Omental fat pad (tissue), 4 donors: Measurements from ENCODE around the gene FGF11. TPM values are rescaled to one million over a fixed set of nuclear protein-coding genes. Genes with fewer than 3 reads are reported as not detected.
A peak's percentile ranks its signal among the peaks of the same experiment; 100 is the strongest.

Experiments used
- ATAC-seq: fragments of 150-250 bp; one replicate; pipeline ENCODE4 v1.9.1; 2016; ENCODE audit warnings: mild to moderate bottlenecking, moderate library complexity; ENCODE audit not compliant: low FRiP score
- DNase-seq: peaks from one replicate; pipeline ENCODE4 v3.0.0-alpha.2; 2019; ENCODE audit warnings: low spot score
- CTCF ChIP-seq, 3 donors: fragments of 450-650 bp; IDR thresholded peaks; one replicate each; pipeline ENCODE4 v1.5.1; 2016 to 2017; ENCODE audit warnings: antibody characterized with exemption in 3 of 3, mild to moderate bottlenecking in 3 of 3, moderate library complexity in 2 of 3
- total RNA-seq, 4 donors: library from RNA; depleted of rRNA; stranded (reverse); fragments of >200 nt; gene quantifications; one replicate each; pipeline ENCODE4 v1.1.0, GENCODE V29; 2016

Gene FGF11
- total RNA-seq, 4 donors from 2014 or later: 0.72 to 1.9 (median 1.7) TPM

GRCh38 chr17:7463372-7463846, 24.1 kb downstream of the FGF11 start:
- TF ChIP-seq CTCF (IDR thresholded peaks at IDR 0.05): no peak
- no peak for DNase-seq
- ATAC-seq: no peak

- no peak for TF ChIP-seq CTCF (IDR thresholded peaks at IDR 0.05)
These were observed 24.8 kb downstream of the FGF11 start for GRCh38 chr17:7464081-7464480.

DNA sequence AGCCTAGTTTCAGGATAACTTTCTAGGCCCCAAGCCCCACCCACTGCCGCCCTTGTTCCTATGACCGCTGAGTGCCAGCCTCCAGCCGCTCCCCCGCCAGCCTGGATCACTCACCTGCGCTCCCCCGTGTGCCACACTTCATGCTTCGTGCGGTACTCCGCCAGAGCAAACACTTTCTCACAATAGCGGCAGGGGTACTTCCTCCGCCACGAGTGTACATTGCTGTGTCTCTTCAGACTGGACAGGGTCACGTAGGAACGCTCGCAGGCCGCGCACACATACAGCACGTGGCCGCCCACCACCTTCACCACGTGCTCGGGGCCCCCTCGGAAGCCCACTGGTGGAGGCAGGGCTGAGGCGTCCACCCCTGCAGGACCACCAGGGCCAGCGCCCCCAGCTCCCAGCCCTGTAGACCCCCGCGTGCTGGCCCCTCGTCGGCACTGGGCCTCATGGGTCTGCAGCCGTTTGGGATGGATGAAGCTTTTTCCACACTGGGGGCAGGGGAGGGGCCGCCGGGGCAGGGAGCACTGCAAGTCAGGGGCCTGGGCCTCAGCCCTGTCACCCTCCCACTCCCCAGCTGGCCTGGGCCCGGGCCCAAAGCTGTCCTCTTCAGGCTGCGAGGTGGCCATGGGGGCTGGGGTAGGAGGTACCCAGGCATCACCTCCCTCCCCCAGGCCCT, 26.4 kb downstream of the FGF11 start:
- ATAC-seq (no peak), DNase-seq (no peak)
- TF ChIP-seq CTCF (IDR thresholded peaks at IDR 0.05): no peak

More at GRCh38 chr17:7464081-7464480, 24.8 kb downstream of the FGF11 start:
- DNase-seq (no peak), ATAC-seq (no peak)

GRCh38 chr17:7466318-7466638, 27.0 kb downstream of the FGF11 start:
- ATAC-seq: no peak
- DNase-seq: no peak
- no peak for TF ChIP-seq CTCF (IDR thresholded peaks at IDR 0.05)

DNA sequence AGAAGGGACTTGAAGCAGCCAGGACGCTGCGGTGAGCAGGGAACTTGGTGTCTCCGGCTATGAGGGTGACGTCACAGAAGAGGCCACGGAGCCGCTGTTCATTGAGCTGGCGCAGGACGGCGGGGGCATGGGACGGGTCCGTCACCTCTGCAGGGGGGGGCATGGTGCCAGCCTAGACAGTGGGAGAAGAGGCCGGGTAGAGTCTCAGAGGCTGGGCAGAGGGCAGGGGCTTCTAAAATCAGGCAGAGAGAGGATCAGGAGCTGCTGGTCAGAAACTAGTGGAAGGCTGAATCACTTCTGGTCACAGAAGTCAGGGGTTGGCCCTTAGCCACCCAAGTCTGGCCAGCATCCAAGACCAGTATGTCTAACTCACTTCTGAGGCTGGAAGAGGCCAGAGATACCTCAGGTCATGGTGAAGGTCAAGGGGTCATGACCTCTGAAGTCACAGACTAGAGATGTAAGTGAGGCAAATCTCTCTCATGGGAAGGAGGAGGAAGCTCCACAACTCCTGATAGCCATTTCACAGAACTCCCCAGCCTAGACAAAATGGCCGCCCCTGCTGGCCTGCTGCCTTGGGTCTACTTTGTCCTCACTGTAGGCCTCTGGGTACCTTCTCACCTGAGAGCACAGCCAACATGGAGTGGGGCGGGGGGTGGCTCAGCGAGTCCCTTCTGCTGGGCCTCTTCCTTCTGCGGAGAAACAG, 27.5 kb downstream of the FGF11 start:
- peak; percentile 17 for ATAC-seq
- no peak for TF ChIP-seq CTCF (IDR thresholded peaks at IDR 0.05)
- DNase-seq: peak; percentile 68

DNA sequence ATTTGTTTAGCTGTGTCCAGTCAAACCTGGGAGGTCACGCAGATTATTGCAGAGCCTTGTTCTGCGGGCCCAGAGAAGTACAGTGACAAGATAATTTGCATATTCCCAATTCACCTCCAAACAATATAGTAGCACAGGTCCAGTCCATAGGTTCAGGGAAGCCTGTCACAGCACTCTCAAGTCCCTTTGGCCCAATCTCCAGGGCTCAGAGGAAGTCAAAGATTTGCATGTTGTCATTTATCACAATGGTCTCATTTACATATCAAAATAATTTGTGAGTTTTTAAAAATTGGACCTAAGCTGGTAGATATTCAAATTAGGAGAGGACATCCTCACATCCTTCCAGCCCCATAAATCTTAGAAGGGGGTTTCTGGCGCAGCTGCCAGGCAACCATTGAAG, 28.2 kb downstream of the FGF11 start:
- ATAC-seq (no peak), DNase-seq (no peak)
- TF ChIP-seq CTCF (IDR thresholded peaks at IDR 0.05): no peak

DNA sequence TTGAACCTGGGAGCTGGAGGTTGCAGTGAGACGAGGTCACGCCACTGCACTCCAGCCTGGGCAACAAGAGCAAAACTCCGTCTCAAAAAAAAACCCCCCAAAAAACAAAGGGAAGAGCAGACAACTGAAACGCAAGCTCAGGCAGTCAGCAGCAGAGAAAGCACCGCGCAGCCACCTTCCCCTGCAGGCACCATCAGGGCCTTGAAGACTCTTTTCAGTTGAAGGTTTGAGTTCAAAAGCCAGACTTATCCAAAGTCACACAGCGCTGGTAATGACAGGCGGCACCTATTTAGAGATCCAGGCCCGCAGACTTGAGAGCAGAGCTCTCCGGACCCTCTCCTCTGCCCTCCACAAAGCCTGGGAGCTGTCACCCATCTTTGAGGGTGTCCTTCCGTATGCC, 29.0 kb downstream of the FGF11 start:
- ATAC-seq (no peak), DNase-seq (no peak)
- TF ChIP-seq CTCF (IDR thresholded peaks at IDR 0.05): no peak
